Skeletal muscle cell (primary cell): ENCODE data around the gene KCNJ1.

Experiments
- DNase-seq: peaks from one replicate; pipeline ENCODE4 v3.0.0-alpha.2; 2010; ENCODE audit warnings: low read depth
- H3K4me3 ChIP-seq: 2 replicates; pipeline ENCODE4 v1.5.1; 2011; ENCODE audit warnings: low read depth, mild to moderate bottlenecking, control low read depth, low read length, moderate library complexity

Gene KCNJ1

DNA sequence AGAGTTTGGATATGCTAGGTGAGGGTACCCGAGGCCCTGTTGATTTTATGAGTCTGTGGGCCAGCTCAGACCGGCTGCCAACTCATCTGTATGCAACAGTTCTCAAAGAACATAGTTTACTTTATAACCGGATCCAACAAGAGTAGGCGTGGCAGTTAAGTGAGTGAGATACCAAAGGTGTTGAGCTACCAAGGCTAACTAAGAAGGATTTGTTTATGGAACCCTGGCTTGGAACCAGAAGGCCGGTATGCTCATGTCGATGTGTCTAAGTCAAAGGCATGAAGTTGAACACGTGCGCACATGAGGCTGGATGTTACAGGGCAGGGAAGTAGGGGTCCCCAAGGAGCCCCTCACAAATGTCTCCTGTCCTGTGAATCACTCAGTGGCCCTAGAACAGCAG lies at the start of gene KCNJ1:
Gene KCNJ1 (minus strand): TSS at position 20 of the 400 bp plus-strand sequence. CDS start 27,053 bp downstream, outside the sequence.
- no peak within 1 kb of the TSS for H3K4me3 ChIP-seq
- no peak for DNase-seq

DNA sequence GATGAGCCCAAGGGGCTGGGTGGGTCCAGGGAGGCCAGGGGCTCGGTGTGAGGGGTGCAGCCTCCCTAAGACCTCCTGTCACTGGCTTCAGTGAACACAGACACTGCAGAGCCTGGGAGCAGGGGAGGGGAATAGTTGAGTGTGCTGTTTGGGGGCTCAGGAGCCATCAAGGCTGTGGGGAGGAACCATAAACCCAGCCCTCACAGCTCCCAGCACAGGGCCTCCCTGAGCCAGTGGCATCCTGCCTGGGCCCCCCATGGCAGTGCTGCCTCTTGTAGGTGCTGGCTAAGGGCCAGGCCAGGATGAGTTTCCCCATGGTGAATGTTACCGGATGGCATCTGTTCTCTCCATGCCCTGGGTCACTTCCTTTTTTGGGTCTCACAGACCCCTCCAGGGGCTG lies 49.6 kb upstream of the KCNJ1 start:
- no peak for DNase-seq
- no peak overlapping the region for H3K4me3 ChIP-seq

DNA sequence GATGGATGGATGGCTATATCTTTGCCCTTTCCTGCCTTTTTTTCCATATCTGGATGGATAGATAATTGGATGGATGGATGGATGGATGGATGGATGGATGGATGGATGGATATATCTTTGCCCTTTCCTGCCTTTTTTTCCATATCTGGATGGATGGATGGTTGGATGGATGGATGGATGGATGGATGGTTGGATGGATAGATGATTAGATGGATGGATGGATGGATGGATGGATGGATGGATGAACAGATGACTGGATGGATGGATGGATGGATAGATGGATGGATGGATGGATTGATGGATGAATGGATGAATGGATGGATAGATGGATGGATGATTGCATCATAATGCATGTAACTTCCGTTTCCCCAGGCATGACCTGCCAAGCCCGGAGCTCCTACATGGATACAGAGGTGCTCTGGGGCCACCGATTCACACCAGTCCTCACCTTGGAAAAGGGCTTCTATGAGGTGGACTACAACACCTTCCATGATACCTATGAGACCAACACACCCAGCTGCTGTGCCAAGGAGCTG lies 49.0 kb upstream of the KCNJ1 start:
- H3K4me3 ChIP-seq = no peak overlapping the region
- DNase-seq = no peak

DNA sequence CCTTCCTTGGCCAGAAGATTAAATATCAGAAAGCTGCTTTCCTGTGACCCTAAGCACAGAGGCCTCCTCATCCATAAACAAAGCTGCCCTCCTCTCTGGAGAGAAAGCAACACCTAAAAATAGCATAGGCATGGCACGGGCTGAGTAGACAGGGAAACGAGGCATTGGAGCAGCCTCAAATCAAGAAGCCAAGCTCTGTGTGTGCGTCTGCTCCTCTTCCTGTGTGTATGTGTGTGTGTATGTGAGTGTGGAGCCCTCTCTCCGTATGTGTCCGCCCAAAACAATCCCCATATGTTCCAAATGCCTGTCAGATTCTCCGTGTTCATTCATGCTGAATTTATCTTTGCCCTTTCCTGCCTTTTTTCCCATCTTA lies 48.0 kb upstream of the KCNJ1 start:
- no peak overlapping the region for H3K4me3 ChIP-seq
- no peak for DNase-seq

DNA sequence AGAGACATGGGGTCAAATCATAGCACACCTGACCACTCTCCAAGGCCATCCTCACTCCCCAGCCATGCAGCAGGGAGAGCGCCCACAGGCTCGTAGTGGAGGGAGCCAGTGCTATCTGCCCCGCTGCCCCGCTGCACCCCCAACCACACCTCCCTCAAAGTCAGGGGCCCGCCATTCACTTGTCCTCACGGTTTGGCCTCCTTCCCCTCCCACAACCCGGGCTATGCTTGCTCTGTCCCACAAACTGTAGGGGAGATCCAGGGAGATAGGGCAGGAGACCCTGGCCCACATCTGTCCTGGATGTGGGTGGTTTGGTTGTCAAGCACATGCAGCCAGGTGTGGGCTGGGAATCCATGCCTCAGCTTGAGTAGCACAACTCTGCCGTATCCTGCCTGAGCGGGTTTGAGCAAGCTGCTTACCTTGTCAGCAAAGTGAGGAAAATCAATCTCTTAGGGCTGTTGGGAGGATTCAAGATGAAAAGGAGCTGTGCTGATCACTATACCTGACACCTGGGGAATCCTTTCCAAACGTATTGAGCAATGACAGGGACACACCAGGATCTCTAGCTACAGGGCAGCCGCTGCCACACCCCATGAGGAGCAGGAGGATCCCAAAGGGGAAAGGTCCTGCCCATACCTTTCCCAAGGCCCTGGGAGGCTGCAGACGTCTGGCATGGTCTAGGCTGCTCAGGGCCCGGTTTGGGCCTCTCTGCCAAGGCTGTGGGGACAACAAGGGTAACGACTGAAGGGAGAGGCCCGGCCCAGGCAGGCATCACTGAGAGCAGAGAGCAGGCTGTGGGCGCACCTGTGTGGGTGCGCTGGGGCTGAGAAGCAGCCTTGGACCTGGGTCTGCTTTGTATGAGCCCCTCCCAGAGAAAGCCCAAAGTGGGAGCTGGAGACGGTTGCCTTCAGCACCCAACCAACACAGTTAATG lies 47.4 kb upstream of the KCNJ1 start:
- no peak overlapping the region for H3K4me3 ChIP-seq
- DNase-seq = no peak

DNA sequence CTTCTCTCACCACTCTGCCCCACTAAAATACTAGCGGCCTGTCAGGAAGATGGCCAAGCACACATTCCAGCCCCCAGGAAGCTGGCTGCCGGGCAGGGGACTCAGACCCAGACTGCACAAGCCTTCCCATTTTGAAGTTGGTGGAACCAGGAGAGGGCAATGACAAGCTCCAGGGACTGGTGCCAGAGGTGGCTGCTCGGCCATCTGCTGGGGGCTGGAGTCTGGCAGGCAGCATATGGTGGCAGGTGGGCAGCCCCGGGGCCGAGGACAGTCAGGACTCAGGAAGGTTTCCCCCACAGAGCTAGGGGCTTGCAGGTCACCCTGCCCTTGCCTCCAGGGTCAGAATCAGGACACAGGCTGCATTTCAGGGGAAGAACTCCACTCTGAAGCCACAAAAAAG lies 46.7 kb upstream of the KCNJ1 start:
- DNase-seq = no peak
- no peak overlapping the region for H3K4me3 ChIP-seq

DNA sequence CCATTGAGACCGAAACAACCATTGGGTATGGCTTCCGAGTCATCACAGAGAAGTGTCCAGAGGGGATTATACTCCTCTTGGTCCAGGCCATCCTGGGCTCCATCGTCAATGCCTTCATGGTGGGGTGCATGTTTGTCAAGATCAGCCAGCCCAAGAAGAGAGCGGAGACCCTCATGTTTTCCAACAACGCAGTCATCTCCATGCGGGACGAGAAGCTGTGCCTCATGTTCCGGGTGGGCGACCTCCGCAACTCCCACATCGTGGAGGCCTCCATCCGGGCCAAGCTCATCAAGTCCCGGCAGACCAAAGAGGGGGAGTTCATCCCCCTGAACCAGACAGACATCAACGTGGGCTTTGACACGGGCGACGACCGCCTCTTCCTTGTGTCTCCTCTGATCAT lies 44.6 kb upstream of the KCNJ1 start:
- DNase-seq = no peak
- H3K4me3 ChIP-seq = no peak overlapping the region

DNA sequence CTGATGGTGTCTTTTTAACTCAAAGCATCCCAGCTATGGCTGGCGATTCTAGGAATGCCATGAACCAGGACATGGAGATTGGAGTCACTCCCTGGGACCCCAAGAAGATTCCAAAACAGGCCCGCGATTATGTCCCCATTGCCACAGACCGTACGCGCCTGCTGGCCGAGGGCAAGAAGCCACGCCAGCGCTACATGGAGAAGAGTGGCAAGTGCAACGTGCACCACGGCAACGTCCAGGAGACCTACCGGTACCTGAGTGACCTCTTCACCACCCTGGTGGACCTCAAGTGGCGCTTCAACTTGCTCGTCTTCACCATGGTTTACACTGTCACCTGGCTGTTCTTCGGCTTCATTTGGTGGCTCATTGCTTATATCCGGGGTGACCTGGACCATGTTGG lies 44.1 kb upstream of the KCNJ1 start:
- no peak overlapping the region for H3K4me3 ChIP-seq
- DNase-seq = no peak

DNA sequence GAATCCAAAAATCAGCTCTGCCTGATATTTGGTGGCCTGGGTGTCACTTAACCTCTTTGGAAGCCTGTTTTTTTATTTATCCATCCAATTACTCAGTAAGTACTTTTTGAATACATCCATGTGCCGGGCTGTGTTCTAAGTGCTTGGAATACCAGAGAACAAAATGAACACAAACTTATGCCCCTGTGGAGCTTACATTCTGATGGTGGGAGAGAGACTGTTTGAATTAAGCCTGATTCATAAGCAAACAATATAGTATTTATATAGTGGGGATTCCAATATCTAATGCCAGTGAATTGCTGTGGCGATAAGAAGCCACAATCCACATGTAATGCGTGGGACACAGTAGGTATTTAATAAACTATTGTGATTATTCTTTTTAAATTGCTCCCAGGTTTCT lies 43.5 kb upstream of the KCNJ1 start:
- no peak for DNase-seq
- H3K4me3 ChIP-seq = no peak overlapping the region

DNA sequence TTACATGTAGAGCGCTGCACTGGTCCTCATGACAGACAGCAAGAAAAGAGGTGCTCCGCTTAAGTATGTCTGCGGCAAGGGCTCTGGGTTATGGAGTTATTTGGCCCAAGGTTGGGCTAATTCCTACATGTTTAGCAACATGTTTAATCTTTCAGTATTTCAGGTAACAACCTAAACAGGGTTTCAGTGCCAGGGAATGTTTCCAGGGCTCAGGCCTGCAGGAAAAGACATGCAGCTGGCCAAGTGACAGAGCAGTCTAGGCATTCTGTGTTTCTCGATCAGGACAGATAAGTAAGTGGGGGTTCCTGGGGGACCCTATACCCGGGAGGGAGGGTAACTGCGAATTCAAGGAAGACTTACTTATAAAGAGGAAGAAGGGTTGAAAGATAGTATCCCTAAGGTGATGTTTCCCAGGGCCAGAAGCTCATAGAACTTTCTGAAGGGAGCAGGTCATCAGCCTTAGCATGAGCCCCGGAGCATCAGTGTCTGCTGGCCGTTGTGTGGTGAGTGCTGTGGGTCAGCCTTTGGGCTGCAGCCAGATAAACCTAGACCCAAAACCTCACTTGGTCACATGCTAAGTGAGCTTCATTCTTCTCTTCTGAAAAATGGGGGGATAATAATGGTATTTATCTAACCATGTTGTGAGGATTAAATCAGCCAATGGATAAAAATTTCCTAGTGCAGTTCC lies 42.5 kb upstream of the KCNJ1 start:
- H3K4me3 ChIP-seq = no peak overlapping the region
- DNase-seq = no peak

DNA sequence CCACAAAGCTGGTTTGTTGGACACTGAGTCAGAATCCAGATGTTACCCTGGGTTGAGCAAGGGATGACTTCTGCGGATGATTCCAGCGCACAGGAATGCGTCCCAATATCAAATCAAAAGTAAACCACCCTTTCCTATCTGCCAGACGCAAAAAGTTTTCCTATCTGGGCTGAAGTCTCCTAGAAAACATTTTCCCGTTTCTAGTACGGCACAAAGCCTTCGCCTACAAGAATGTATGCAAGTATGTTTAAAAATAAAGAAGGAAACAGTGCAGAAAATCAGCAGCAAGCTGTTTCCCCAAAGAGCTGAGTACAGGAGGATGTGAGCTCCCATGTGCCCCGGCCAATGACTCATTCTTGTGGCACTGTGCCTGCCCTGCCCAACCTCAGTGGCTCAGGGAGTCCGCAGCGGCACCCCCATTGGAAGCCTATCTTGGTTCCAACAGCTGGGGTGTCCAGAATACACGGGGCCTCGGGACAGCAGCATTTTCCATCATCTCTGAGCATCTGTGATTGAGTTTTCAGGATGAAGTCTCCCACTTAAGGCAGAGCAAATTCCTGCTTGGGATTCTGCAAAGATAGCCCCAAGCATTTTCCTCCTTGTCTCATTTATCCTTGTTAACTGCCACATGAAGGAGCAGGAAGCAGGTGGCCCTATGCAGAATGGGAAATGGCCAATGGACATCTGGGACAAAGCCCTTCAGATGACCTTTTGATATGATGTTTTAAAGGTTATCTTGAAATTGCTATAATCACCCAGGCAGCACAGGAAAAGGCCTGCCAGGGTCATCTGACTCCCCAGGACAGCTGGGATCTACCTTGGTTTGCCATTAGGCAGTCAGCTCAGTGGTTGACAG lies 41.5 kb upstream of the KCNJ1 start:
- no peak for DNase-seq
- no peak overlapping the region for H3K4me3 ChIP-seq

DNA sequence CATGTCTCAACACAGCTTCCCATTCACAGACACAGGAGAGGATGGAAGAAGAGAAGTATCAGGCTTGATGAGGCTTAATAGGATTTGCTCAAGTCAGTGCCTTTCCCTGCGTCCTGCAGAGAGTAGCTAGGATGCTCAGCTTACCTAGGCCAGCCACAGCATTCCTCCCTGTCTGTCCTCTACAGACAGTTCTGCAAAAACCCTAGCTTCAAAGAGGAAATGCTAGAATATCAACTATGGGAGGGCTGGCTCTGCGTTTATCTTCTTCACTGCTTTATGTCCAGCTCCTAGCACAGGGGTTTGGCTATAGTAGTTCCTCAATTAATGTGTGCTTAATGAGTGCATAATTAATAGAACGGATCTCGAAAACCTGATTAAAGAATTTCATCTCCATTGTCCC lies 40.5 kb upstream of the KCNJ1 start:
- H3K4me3 ChIP-seq = no peak overlapping the region
- no peak for DNase-seq

DNA sequence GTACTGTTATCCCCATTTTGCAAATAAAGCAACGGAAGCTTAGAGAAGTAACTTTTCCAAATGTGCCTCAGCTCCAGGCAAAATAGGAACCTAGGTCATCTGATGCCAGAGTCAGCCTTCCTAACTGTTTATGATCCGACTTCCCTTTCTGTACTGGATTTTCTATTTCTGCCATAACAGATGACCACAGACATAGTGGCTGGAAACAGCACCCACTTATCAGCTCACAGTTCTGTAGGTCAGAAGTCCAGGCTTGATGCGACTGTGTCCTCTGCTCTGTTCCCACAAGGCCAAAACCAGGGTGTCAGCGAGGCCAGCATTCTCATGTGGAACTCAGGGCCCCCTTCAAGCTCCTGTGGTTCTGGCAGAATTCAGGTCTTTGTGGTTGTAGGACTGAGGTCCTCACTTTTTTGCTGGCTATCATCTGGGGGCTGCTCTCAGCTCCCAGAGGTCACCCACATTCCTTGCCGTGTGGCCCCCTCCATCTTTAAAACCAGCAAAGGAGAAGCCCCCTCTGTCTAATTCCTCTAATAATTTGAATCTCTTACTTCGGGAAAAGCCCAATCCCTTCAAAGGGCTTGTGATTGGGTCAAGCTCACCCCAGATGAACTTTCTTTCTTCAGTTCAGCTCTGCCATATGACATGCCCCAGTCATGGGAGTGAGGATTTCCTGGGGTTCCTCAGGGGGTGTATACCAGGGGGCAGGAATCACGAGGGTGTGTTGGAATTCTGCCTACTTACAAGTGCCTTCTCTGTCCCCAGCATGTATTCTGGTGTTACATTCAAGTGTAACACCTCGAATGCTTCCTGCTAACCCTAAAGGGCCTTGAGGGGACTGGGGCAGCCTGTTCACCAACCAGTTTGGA lies 39.3 kb upstream of the KCNJ1 start:
- DNase-seq = no peak
- no peak overlapping the region for H3K4me3 ChIP-seq

DNA sequence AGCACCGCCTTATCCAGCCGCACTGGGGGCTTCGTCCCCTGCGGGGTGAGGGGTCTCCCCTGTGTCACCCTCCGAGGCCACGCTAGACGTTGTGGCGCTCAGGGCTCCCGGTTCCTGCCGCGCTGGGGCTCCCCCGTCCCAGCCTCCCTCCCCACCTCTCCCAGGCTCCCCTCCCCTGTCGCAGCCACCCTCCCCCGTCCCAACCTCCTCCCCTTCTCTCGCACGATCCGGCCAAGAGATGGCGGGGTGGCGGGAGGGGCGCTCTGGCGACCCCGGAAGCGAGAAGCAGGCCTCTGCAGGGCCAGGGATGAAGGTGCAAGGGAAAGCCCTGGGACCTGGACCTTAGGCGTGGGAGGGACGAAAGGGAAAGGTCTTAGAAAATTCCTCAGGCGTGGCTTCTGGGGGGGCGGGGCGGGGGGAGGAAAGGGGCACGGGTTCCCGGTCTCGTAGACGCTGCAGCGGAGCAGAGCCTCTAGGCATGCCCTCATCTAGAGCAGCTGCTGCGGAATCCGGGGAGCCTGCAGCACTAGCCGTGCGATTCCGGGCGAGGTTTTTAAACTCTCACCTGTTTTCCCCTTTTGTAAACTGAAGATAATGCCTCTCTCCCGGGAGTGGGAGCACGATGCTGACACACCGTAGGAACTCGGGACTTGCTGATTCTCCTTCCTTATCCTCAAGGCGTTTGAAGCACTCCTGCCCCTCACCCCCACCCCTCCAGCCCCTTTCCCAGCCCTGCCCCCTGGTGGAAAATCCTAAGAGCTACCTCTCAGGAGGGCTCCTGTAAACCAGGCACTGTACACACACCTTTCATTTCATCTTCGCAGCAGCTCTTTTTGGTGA lies 38.5 kb upstream of the KCNJ1 start:
- peak overlapping the region; percentile 49 for H3K4me3 ChIP-seq
- DNase-seq = no peak

DNA sequence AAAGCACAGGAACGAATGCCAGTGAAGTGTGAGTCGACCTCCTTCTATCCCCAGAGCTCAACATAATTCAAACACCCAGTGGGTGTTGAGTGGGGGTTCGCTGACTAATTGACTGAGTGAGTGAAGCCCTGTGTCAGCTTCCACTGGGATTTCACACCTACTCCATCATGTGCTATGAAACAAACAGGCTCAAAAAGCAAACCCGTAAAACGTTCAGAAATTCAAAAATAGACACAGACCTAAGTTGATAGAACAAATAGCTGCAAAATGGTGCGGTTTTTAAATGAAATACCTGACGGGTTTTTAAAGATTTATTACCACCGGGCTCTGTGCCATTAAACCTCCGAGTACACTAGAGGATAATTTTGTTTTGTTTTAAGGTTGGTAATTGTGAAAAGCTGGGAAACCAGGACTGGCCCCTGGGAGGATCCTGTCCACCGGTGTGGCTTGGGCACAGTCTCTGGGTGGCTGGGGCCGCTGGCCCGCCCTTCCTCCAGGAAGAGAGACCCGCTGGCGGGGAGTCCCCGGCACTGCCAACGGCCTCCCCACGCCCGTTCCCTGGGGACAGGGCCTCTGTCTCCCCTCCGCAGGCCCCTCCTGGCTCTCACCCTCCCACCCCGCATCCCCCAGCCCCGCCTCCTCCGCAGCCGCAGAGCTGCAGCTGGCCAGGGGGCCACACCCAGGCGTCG lies 37.7 kb upstream of the KCNJ1 start:
- DNase-seq = no peak
- peak overlapping the region; percentile 49 for H3K4me3 ChIP-seq

DNA sequence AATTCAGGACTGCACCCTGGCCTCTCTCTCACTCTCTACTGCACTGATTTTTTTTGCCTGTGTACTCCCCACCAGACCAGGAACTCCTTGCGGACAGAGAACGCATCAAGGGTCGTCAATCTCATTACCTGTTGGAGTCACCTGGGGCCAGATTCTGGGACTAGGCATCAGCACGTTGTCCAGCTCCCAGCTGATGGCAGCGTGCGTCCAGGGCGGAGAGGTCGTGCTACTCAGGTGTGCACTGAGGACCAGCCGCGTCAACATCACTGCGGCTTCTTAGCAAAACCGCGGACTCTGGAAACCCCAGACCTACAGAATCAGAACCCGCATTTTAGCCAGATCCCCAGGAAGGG lies 37.2 kb upstream of the KCNJ1 start:
- DNase-seq = no peak
- no peak overlapping the region for H3K4me3 ChIP-seq

DNA sequence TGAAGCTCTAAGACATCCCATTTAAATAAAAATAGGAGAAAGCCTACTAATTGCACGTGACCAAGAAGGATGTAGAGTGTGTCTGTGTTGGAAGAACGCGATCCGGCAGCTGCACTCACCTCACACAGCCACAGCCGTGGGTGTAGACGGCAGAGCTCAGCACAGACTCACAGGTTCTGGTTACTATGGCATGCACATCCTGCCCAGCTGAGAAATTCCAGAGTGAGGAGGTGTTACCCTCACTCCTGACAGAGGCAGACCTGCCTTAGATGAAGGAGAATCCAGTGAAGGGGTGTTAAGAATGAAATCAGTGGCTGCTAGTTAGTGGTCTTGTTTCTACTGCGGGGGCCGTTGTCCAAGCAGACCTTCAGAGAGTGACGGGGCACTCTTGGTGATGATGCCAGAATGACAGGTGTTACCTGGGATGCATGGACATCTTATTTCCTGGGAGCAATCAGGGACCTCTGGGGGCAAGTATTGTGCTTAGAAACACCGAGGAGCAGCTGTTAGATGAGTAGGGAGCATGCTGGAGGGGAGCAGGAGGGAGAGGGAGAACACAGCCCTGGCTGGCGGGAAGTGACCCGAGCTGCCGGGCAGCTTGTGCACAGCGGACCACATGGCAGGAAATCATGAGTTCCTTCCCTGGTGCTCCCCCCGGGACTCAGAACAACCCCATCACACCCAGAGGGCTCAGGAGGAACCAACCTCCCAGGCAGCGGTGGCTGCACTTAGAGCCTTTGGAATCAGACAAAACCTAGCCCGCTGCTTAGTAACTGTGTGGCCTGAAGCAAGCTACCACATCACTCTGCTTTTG lies 36.4 kb upstream of the KCNJ1 start:
- DNase-seq = no peak
- no peak overlapping the region for H3K4me3 ChIP-seq
